Fibroblast of skin of right quadriceps (primary cell): ENCODE data around the gene SMR3B.

Source experiments
- DNase-seq: peaks from one replicate; pipeline ENCODE4 v3.0.0-alpha.2; 2013

Gene SMR3B

GRCh38 chr4:70382691-70383181 lies at the start of gene SMR3B:
TSS of gene SMR3B (plus strand) at chr4:70383131. CDS start at chr4:70384511, 1,380 bp downstream.
- DNase-seq: no peak

GRCh38 chr4:70334681-70335080 lies 48.2 kb upstream of the SMR3B start, which contains the start of gene CABS1:
TSS of gene CABS1 (plus strand) at chr4:70334981. CDS start at chr4:70335040, 59 bp downstream.
- DNase-seq: no peak

- DNase-seq: no peak
These were observed 46.9 kb upstream of the SMR3B start for GRCh38 chr4:70336043-70336442.

GRCh38 chr4:70337886-70338420 lies 45.0 kb upstream of the SMR3B start:
- DNase-seq: peak; percentile 6

DNA sequence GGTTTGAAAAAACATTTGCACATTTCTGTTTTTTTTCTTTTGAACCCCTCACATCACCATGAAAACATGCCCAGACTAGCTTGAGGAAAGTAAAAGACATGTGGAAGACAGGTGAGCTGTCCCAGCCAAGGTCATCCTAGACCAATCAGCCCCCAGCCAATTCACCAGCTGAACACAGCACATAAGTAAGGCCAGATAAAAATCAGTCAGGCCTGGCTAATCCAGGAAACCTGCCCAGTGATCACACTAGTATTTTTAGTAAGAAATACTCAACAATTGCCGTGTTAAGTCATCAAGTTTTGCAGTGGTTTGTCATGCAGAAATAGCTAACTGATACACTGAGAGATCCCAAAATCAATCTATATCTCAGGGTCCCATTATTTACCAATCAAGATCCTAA lies 26.7 kb upstream of the SMR3B start:
- DNase-seq: no peak

DNA sequence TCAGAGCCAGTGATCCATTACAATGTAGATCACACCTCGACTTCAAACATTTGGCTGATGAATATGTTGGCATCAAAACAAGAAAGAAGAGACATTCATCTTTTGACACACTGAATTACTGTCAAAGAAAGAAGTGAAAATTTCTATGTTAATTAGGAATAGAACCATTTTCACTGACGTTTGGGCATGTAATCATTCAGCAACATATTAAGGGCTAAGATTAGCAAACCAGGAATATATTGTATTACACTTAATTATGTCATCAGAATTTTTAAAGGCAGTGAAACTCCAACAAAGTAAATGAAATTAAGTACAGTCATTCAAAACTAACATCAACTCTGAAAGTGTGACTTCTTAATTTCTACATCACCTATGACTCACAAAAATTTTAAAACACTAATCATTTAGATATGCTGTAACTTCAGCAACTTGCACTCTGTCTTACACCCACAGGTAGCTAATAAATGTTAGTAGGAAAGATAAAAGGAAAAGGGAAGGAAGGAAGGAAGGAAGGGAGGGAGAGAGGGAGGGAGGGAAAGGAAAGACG lies 23.7 kb upstream of the SMR3B start:
- DNase-seq: no peak

DNA sequence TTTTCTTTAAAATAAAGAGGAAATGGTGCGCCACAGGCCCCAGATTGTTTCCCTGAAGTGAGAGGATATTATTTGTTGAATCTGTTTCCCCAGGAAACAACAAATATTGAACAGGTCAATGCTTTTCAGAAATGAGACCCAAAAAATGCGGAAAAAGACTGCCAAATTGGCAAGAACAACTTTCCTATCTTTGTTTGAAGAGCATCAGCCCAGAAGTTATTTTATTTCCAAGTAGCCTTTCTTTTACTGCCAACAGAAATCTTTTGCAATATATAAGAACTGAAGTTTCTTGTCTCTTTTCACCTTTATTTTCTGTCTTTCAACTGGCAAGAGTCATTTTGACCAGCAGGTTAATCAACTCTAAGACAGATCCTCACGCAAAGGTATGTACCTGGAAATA lies 22.5 kb upstream of the SMR3B start, which contains the start of gene SMR3A:
TSS of gene SMR3A (plus strand) at position 301 of the 400 bp plus-strand sequence. CDS start 1,356 bp downstream, outside the sequence.
- DNase-seq: no peak

GRCh38 chr4:70364002-70364401 lies 18.9 kb upstream of the SMR3B start:
- DNase-seq: no peak

DNA sequence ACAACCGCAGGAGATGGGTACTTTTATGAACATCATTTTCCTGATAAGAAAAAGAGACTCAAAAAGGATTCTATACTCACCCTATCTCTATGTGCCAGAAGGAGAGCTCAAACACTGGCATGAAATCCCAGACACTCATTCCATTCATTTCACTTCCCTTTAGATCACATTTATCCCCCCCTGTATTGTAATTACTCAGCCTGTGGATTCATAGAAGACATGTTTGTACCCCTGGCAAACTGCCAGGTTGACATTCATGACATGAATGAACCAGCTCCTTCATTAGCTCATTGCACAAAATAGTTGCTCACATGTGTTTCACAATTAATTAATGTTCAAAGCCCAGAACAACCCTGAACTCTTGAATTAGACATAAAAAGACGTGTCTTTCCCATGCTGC lies 17.5 kb upstream of the SMR3B start:
- peak; percentile 5 for DNase-seq

DNA sequence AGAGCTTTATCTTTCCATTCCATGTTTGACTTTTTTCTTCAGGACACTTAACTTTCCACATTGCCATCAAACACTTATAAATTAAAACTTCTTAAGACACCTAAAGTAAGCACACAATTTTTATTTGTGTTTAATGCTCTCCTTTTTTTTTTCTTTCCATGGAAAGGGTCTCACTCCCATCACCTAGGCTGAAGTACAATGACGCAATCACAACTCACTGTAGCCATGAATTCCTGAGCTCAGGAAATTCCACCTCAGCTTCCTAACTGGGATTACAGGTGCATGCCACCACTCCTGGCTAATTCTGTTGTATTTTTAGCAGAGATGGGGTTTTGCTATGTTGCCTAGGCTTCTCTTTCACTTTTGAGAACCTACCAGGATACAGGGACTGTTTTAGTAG lies 15.1 kb upstream of the SMR3B start:
- DNase-seq: no peak

DNA sequence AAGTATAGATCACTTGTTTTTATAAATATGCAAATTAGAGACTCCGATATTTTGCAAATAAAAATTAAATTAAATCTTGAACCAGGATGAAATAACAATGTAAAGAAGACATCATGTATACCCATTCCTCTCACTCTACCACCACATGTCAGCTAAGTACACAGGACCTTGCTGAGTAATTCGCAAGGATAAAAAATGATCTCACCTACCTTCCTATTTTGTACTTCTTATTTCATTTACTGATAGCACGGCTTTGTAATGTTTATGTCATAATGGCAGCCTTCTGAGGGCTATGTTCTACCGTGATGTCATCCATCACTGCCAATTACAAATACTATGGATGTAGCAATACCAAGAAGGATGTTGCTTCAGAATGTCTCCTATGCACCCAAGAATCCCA lies 10.9 kb upstream of the SMR3B start:
- DNase-seq: no peak

GRCh38 chr4:70372760-70373159 lies 10.2 kb upstream of the SMR3B start:
- no peak for DNase-seq

GRCh38 chr4:70380578-70380977 lies 2.4 kb upstream of the SMR3B start:
- no peak for DNase-seq

- DNase-seq: no peak
These were observed 9.3 kb downstream of the SMR3B start for GRCh38 chr4:70392057-70392776.

DNA sequence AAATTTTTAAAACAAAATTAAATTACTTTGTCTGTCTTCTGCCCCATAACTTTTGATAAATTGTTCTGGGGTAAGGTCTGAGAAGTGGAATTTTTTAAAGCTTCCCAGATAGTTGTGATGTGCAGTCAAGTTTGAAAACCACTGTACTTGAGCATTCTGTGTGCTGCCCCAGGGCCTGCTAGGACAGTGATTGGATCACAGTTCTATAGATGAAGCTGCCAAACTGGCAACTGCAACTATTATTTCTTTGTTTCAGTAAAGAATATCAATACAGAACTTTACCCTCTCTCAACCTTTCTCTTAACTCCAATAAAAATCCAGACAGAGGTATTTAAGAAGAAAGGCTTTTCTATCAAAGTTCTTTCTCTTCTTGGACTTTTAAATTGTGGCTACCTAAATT lies 14.6 kb downstream of the SMR3B start, which contains the start of gene OPRPN:
TSS of gene OPRPN (plus strand) at position 361 of the 400 bp plus-strand sequence. CDS start 1,346 bp downstream, outside the sequence.
- DNase-seq: no peak

GRCh38 chr4:70399319-70399718 lies 16.4 kb downstream of the SMR3B start:
- DNase-seq: no peak

DNA sequence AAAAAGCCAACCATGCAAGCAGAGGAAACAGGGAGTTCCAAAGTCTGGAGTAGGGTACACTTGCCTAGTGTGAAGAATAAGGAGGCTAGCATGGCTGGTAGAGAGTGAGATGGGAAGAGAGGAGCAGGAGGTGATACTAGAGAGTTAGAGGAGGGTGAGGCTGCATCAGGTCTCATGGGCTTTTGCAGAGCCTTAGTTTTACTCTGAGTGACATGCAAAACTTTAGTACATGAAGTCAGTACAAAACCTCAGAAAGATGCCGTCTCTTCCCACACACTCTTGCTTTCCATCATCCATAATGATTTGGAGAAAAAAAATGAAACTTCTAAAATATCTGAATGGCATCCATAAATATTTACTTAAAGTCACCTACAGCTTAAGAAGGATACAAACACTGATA lies 19.8 kb downstream of the SMR3B start:
- no peak for DNase-seq

- DNase-seq: no peak
These were observed 22.8 kb downstream of the SMR3B start for GRCh38 chr4:70405765-70406164.

DNA sequence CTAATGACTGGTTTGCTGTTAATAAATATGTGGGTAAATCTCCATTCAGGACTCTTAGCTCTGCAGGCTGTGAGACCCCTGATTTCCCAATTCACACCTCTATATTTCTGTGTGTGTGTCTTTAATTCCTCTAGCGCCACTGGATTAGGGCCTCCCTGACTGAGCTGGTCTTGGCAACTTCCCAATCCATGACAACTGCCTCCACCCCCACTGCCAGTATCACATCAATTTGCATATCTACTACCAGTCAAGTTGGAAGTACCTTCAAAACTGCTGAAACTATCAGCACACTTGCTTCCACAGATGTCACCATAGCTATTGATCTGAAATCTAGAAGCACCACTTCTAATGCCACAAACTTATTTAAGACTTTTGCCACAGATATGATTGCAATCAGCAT lies 42.4 kb downstream of the SMR3B start:
- no peak for DNase-seq

DNA sequence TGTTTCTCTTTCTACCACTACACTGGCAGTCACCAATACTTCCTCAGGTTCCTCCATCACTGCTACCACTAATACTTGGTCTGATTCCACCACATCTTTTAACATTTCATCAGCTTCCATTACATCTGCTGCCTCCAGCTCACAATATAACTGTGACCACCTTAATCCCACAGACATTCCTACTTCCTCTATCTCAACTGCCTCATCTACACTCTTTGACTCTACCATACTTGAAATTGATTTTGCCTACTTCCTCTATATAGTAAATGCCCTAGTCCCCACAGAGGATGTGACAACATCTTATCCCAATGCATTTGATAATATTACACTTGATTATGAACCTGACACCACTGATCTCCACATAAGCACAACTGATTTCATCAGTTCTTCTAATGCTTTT lies 43.9 kb downstream of the SMR3B start:
- no peak for DNase-seq

- no peak for DNase-seq
These were observed 54.3 kb downstream of the SMR3B start for GRCh38 chr4:70437197-70437596.
